GM12878 (cell line): ENCODE results near the gene MEGF9. TPM values are rescaled to one million over a fixed set of nuclear protein-coding genes. Genes with fewer than 3 reads are reported as not detected.

Source experiments
- ATAC-seq: fragments of 200-7000 bp; cut with Tn5 transposase; 3 replicates; pipeline ENCODE4 v1.9.1; 2020; ENCODE audit warnings: mild to moderate bottlenecking, moderate library complexity
- BruUV-seq: library from RNA; stranded (reverse); fragments of 400-500 nt; replicated peaks from 2 replicates; lab custom pipeline; 2021; lab: Mats Ljungman, UMichigan
- CTCF ChIA-PET: fragments of 300-600 bp; sonication (Branson Sonifier 250); formaldehyde crosslinking; extraction: SDS; loops from one replicate; lab custom pipeline; 2021; ENCODE audit warnings: inconsistent platforms; lab: Yijun Ruan, JAX
- POLR2A ChIA-PET: fragments of 350-600 bp; formaldehyde crosslinking; extraction: SDS; loops from one replicate; lab custom pipeline; 2021; ENCODE audit warnings: inconsistent platforms; lab: Charles Lee
- RAD21 ChIA-PET: fragments of 300-600 bp; sonication (Branson Sonifier 250); formaldehyde crosslinking; loops from one replicate; lab custom pipeline; 2023; ENCODE audit warnings: antibody characterized with exemption; ENCODE audit not compliant: unreplicated experiment; lab: Charles Lee
- SMC1A ChIA-PET: fragments of 300-600 bp; sonication (Branson Sonifier 250); formaldehyde crosslinking; loops from one replicate; lab custom pipeline; 2023; ENCODE audit not compliant: unreplicated experiment, uncharacterized antibody; lab: Charles Lee
- DNase-seq: peaks from one replicate; pipeline ENCODE4 v3.0.0-alpha.2; 2011; ENCODE audit warnings: low read depth, low spot score
- FAIRE-seq: peaks from 3 replicates; lab custom pipeline; 2011; peaks lifted over from hg19 to GRCh38; lab: Jason Lieb, UNC
- H2AFZ ChIP-seq: 2 replicates; pipeline ENCODE4 v1.6.0; 2011; ENCODE audit warnings: low read depth, low read length, control low read depth; ENCODE audit not compliant: control insufficient read depth
- H3K27ac ChIP-seq: 2 replicates; pipeline ENCODE4 v1.5.1; 2011; ENCODE audit warnings: control low read depth; ENCODE audit not compliant: control insufficient read depth, insufficient read depth
- H3K27me3 ChIP-seq, 2 experiments: replicated peaks in 1 of 2; 2 replicates each; pipeline versions ENCODE4 v1.6.0 to v1.6.1; 2011; ENCODE audit warnings: low read length in 1 of 2; ENCODE audit not compliant: control insufficient read depth in 2 of 2, insufficient read depth in 2 of 2
- H3K36me3 ChIP-seq, 2 experiments: 2 replicates each; pipeline ENCODE4 v1.5.1; 2011; ENCODE audit warnings: low read length in 1 of 2; ENCODE audit not compliant: control insufficient read depth in 2 of 2, insufficient read depth in 2 of 2
- H3K4me1 ChIP-seq: 2 replicates; pipeline ENCODE4 v1.6.1; 2011; ENCODE audit warnings: mild to moderate bottlenecking, low read length, moderate library complexity, mixed read lengths; ENCODE audit not compliant: control insufficient read depth, insufficient read depth
- H3K4me2 ChIP-seq: 2 replicates; pipeline ENCODE4 v1.6.0; 2011; ENCODE audit warnings: control low read depth; ENCODE audit not compliant: control insufficient read depth, insufficient read depth
- H3K4me3 ChIP-seq: fragments of 200-600 bp; sonication (generic); 2 replicates; pipeline ENCODE4 v1.5.1; 2016
- H3K79me2 ChIP-seq: 2 replicates; pipeline ENCODE4 v1.6.0; 2011; ENCODE audit warnings: low read length; ENCODE audit not compliant: control insufficient read depth, insufficient read depth
- H3K9ac ChIP-seq: 2 replicates; pipeline ENCODE4 v1.8.0; 2011; ENCODE audit warnings: low read length, control low read depth, mixed read lengths; ENCODE audit not compliant: control insufficient read depth, insufficient read depth
- H3K9me3 ChIP-seq: replicated peaks from 3 replicates; pipeline ENCODE4 v1.5.1; 2011; ENCODE audit warnings: mild to moderate bottlenecking, low read length; ENCODE audit not compliant: control insufficient read depth, insufficient read depth
- H4K20me1 ChIP-seq: 2 replicates; pipeline ENCODE4 v1.6.0; 2011; ENCODE audit not compliant: control insufficient read depth, insufficient read depth
- JUND ChIP-seq: IDR thresholded peaks from 2 replicates; pipeline ENCODE4 v1.6.1; 2012; ENCODE audit warnings: low read depth, mild to moderate bottlenecking, low read length, improper control_type of control experiment, moderate library complexity
- STAT1 ChIP-seq: fragments of 450-650 bp; conservative IDR thresholded peaks from 2 replicates; pipeline ENCODE4 v1.6.1; 2014; ENCODE audit warnings: antibody characterized with exemption, mild to moderate bottlenecking
- WRNIP1 ChIP-seq: IDR thresholded peaks from 2 replicates; pipeline ENCODE4 v1.6.1; 2011; ENCODE audit warnings: low read depth, low read length, improper control_type of control experiment, borderline replicate concordance
- ZNF207 ChIP-seq: fragments of 450-650 bp; IDR thresholded peaks from 2 replicates; pipeline ENCODE4 v1.6.1; 2014; ENCODE audit warnings: antibody characterized with exemption, mild to moderate bottlenecking, borderline replicate concordance
- WGBS: methylation state at CpG from one replicate; pipeline ENCODE4 v1.1.6; 2016; ENCODE audit warnings: low lambda C conversion rate; ENCODE audit not compliant: insufficient replicate concordance, insufficient coverage; ENCODE audit errors: missing lambda C conversion rate; 5-methylcytosine and 5-hydroxymethylcytosine counted together
- in situ Hi-C: fragments of 300-500 bp; cut with MboI; formaldehyde crosslinking; loops from 9 replicates; pipeline ENCODE4 v1.14.3; 2018; ENCODE audit warnings: mixed read lengths
- intact Hi-C: fragments of 100-400 bp; cut with micrococcal nuclease; formaldehyde crosslinking; loops from one replicate; pipeline ENCODE4 v1.14.2; 2022; ENCODE audit not compliant: unreplicated experiment
- polyA plus RNA-seq, 11 experiments: library from polyadenylated mRNA; depleted of rRNA in 4 of 11; unstranded in 6 of 11; stranded (reverse) in 5 of 11; fragments of >200 nt; fragmentation: Nextera tagmentation in 4 of 11; fragmentation: Illumina TruSeq in 1 of 11; extraction: Ambion mirVana in 4 of 11; extraction: Trizol in 1 of 11; gene quantifications; 1 replicate in 1 of 11; 2 replicates in 10 of 11; pipeline versions ENCODE4 v1.2.1 to v1.2.3, GENCODE V29; 2011 to 2016; ENCODE audit warnings: inconsistent platforms in 2 of 11, missing spikeins in 2 of 11, low read depth in 1 of 11
- total RNA-seq, 4 experiments: library from RNA; depleted of rRNA in 3 of 4; stranded (reverse); fragments of >200 nt in 3 of 4; fragmentation: Illumina TruSeq in 1 of 4; extraction: Trizol in 1 of 4; gene quantifications; 2 replicates each; pipeline versions ENCODE4 v1.2.1 to v1.2.3, GENCODE V29; 2013 to 2021
- TF ChIP-seq, protein P1 (sequence below): IDR thresholded peaks from 2 replicates; pipeline ENCODE4 v1.6.1; 2012; ENCODE audit warnings: low read depth, low read length, improper control_type of control experiment

The MEGF9 gene
- total and polyA plus RNA-seq, 10 of the 15 experiments (the other 5 are each of a cell fraction or from before 2014, with no cell fraction given): 0.71 to 5.1 (median 2.6) TPM

- no peak overlapping the region for H3K9ac ChIP-seq
- no peak overlapping the region for H3K4me3 ChIP-seq
- no peak overlapping the region for H2AFZ ChIP-seq
- ChIA-PET SMC1A (interaction anchor here (1.0 kb wide), 1 partner anchor 9 kb away, joined by 3 read pairs; no protein-coding TSS in a partner anchor), POLR2A (no interaction called here), CTCF (interaction anchor here (0.6 to 0.8 kb wide), 2 partner anchors 112 to 350 kb away, joined by 3 read pairs; no protein-coding TSS in a partner anchor), RAD21 (no interaction called here)
- TF ChIP-seq, protein P1, sequence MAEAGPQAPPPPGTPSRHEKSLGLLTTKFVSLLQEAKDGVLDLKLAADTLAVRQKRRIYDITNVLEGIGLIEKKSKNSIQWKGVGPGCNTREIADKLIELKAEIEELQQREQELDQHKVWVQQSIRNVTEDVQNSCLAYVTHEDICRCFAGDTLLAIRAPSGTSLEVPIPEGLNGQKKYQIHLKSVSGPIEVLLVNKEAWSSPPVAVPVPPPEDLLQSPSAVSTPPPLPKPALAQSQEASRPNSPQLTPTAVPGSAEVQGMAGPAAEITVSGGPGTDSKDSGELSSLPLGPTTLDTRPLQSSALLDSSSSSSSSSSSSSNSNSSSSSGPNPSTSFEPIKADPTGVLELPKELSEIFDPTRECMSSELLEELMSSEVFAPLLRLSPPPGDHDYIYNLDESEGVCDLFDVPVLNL: no peak
- TF ChIP-seq JUND: no peak
- no peak for TF ChIP-seq STAT1
- TF ChIP-seq ZNF207: no peak
- no peak for TF ChIP-seq WRNIP1
- no peak overlapping the region for H3K4me2 ChIP-seq
- FAIRE-seq: no peak
- no peaks in the 10 kb centered on the region for H3K36me3 ChIP-seq
- DNase-seq: no peak
- H3K27me3 ChIP-seq: no peaks in the 10 kb centered on the region
- no peaks in the 10 kb centered on the region for H4K20me1 ChIP-seq
- no peaks in the 10 kb centered on the region for H3K9me3 ChIP-seq
- WGBS: 98% methylated on average over 6 of the region's 6 CpGs
- intact Hi-C loops (no loop called here), in situ Hi-C loops (no loop called here)
- ATAC-seq: no peak
- peaks cover 11% of the 10 kb centered on the region for H3K4me1 ChIP-seq
- BruUV-seq: no TSS peak
- H3K79me2 ChIP-seq: no peaks in the 10 kb centered on the region; the same call in 1 of the 2 replicates
- H3K27ac ChIP-seq: no peak overlapping the region
Observed at GRCh38 chr9:120708526-120709224, 5.6 kb downstream of the MEGF9 start.
